Skeletal muscle tissue (tissue), 4 donors: ENCODE results near the gene IL21. TPM values are rescaled to one million over a fixed set of nuclear protein-coding genes. Genes with fewer than 3 reads are reported as not detected.
"Not testable (repeated sequence)": the region's sequence is repeated elsewhere in the genome, so short reads cannot be mapped to it uniquely, and the experiment has no call there.

ENCODE experiments used
- H3K27ac ChIP-seq: one replicate; pipeline ENCODE4 v1.7.0; 2013; ENCODE audit warnings: mild to moderate bottlenecking, low read depth, low read length, inconsistent platforms
- H3K27me3 ChIP-seq, 3 donors: one replicate each; pipeline ENCODE4 v1.7.0; 2013; ENCODE audit warnings: low read length in 3 of 3; ENCODE audit not compliant: control insufficient read depth in 3 of 3, insufficient read depth in 3 of 3
- H3K36me3 ChIP-seq, 3 donors: one replicate each; pipeline ENCODE4 v1.7.0; 2013; ENCODE audit warnings: low read length in 3 of 3; ENCODE audit not compliant: control insufficient read depth in 3 of 3, insufficient read depth in 3 of 3
- H3K4me1 ChIP-seq, 3 donors: one replicate each; pipeline ENCODE4 v1.7.0; 2013; ENCODE audit warnings: low read length in 3 of 3, mild to moderate bottlenecking in 3 of 3; ENCODE audit not compliant: control insufficient read depth in 3 of 3, insufficient read depth in 3 of 3
- H3K4me3 ChIP-seq, 3 donors: one replicate each; pipeline ENCODE4 v1.7.0; 2013; ENCODE audit warnings: low read length in 3 of 3
- H3K9ac ChIP-seq, 3 donors: one replicate each; pipeline ENCODE4 v1.7.0; 2013; ENCODE audit warnings: low read length in 3 of 3, mild to moderate bottlenecking in 3 of 3, moderate library complexity in 2 of 3, low read depth in 1 of 3
- H3K9me3 ChIP-seq, 3 donors: one replicate each; pipeline ENCODE4 v1.7.0; 2013; ENCODE audit warnings: low read length in 3 of 3; ENCODE audit not compliant: control insufficient read depth in 3 of 3
- total RNA-seq: library from RNA; depleted of rRNA; stranded (reverse); fragments of >200 nt; gene quantifications from one replicate; pipeline ENCODE4 v1.2.3, GENCODE V29; 2014
- donor health status: Osteomylitis.

Gene IL21
- total RNA-seq, 1 donor from 2014 or later: not detected

DNA sequence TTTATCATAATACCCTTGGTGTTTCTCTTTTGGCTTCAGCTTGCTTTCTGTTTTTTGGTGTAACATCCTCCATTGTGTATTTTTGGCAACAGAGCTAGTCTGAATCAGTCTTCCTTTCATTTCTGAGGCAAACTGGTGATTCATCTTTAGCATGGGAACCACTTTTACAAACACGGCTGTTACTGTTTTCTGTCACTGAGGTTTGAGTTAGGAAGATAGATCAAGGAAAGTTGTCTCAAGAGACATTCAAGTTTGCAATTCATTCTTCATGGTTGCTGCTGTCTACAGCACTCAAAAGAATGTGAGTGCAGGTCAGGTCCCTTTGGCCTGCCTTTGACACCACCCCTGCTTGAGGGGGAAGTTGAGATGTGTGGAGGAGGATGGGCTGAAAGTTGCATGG is 36.3 kb downstream of the IL21 start:
- Histone ChIP-seq H3K9me3 (no peaks in the 10 kb centered on the region), H3K4me3 (no peak overlapping the region), H3K4me1 (peaks cover 0 to 4% (median 0%) of the 10 kb centered on the region in 3 donors), H3K9ac (no peak overlapping the region), H3K27me3 (no peaks in the 10 kb centered on the region), H3K36me3 (no peaks in the 10 kb centered on the region), H3K27ac (no peak overlapping the region)

GRCh38 chr4:122583906-122584305 is 37.0 kb downstream of the IL21 start:
- Histone ChIP-seq H3K36me3 (no peaks in the 10 kb centered on the region), H3K9me3 (no peaks in the 10 kb centered on the region), H3K4me1 (peaks cover 0 to 4% (median 0%) of the 10 kb centered on the region in 3 donors), H3K9ac (no peak overlapping the region), H3K4me3 (no peak overlapping the region), H3K27me3 (no peaks in the 10 kb centered on the region), H3K27ac (no peak overlapping the region)

- H3K9me3 ChIP-seq: no peaks in the 10 kb centered on the region
- no peak overlapping the region for H3K4me3 ChIP-seq
- H3K27ac ChIP-seq: no peak overlapping the region
- no peak overlapping the region for H3K9ac ChIP-seq
- H3K36me3 ChIP-seq: no peaks in the 10 kb centered on the region
- no peaks in the 10 kb centered on the region for H3K27me3 ChIP-seq
- H3K4me1 ChIP-seq: no peaks in the 10 kb centered on the region
Observed at GRCh38 chr4:122577808-122578781, 42.8 kb downstream of the IL21 start.

DNA sequence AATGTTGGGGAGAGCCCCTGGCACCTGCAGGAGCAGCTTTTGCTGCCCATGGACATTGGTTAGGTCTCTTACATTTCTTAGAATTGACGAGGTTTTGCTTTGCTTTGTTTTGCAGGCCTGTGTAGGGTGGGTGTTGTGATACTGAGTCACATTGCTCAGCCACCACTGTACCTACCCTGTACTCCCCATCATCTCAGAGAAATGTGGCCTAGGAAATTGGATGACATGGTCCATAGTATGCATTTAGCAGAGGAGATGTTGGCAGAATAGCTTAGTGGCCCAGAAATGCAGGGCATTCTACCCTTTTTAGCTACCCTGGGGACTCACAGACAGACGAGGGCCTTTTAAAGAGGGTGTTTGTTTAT is 43.7 kb downstream of the IL21 start:
- no peaks in the 10 kb centered on the region for H3K27me3 ChIP-seq
- no peaks in the 10 kb centered on the region for H3K4me1 ChIP-seq
- no peak overlapping the region for H3K9ac ChIP-seq
- H3K27ac ChIP-seq: no peak overlapping the region
- H3K36me3 ChIP-seq: no peaks in the 10 kb centered on the region
- no peak overlapping the region for H3K4me3 ChIP-seq
- H3K9me3 ChIP-seq: no peaks in the 10 kb centered on the region

- no peak overlapping the region for H3K9ac ChIP-seq
- H3K9me3 ChIP-seq: no peaks in the 10 kb centered on the region
- no peak overlapping the region for H3K4me3 ChIP-seq
- H3K27ac ChIP-seq: no peak overlapping the region
- H3K36me3 ChIP-seq: no peaks in the 10 kb centered on the region
- H3K4me1 ChIP-seq: no peaks in the 10 kb centered on the region
- no peaks in the 10 kb centered on the region for H3K27me3 ChIP-seq
Observed at GRCh38 chr4:122576261-122577188, 44.3 kb downstream of the IL21 start.

- H3K9me3 ChIP-seq, H3K9ac ChIP-seq, H3K4me1 ChIP-seq, H3K36me3 ChIP-seq, H3K4me3 ChIP-seq, H3K27me3 ChIP-seq, H3K27ac ChIP-seq: not testable (repeated sequence)
Observed at GRCh38 chr4:122574347-122574746, 46.5 kb downstream of the IL21 start.

- no peaks in the 10 kb centered on the region for H3K36me3 ChIP-seq
- H3K4me1 ChIP-seq: no peaks in the 10 kb centered on the region
- H3K9me3 ChIP-seq: peaks cover 0 to 2% (median 0%) of the 10 kb centered on the region in 3 donors
- no peak overlapping the region for H3K27ac ChIP-seq
- H3K27me3 ChIP-seq: no peaks in the 10 kb centered on the region
- no peak overlapping the region for H3K4me3 ChIP-seq
- H3K9ac ChIP-seq: no peak overlapping the region
Observed at GRCh38 chr4:122562449-122562848, 58.4 kb downstream of the IL21 start.

Other genes starting within 250 kb of the IL21 start
- not detected for gene ADAD1, start 242.1 kb downstream of the IL21 start, total RNA-seq
- gene IL2, start 164.3 kb downstream of the IL21 start, total RNA-seq: not detected
- 4.2 TPM for gene BBS12, start 111.6 kb upstream of the IL21 start, total RNA-seq
- 8.4 TPM for gene FGF2, start 205.8 kb upstream of the IL21 start, total RNA-seq